T-helper 1 cell treated with Interleukin-12 subunit alpha and Interleukin-12 subunit beta and Interleukin-4 antibody, amounts not matched to agents 30 μg/mL and 1 μg/mL, for 36 hours (primary cell): ENCODE measurements around the gene SLC17A5.
"Not testable (repeated sequence)": the region's sequence is repeated elsewhere in the genome, so short reads cannot be mapped to it uniquely, and the experiment has no call there.

Experiments used
- H3K27ac Mint-ChIP-seq: one replicate; pipeline ENCODE4 v1.8.0; 2021; ENCODE audit warnings: mild to moderate bottlenecking, mixed read lengths
- H3K27me3 Mint-ChIP-seq: one replicate; pipeline ENCODE4 v1.8.0; 2021; ENCODE audit warnings: low read depth, mixed read lengths
- H3K36me3 Mint-ChIP-seq: one replicate; pipeline ENCODE4 v1.8.0; 2021; ENCODE audit warnings: low read depth, mixed read lengths
- H3K4me1 Mint-ChIP-seq: one replicate; pipeline ENCODE4 v1.8.0; 2021; ENCODE audit warnings: low read depth, mixed read lengths
- H3K4me3 Mint-ChIP-seq: one replicate; pipeline ENCODE4 v1.8.0; 2021; ENCODE audit warnings: mild to moderate bottlenecking, moderate library complexity, mixed read lengths
- H3K9me3 Mint-ChIP-seq: one replicate; pipeline ENCODE4 v1.8.0; 2021; ENCODE audit warnings: mixed read lengths

Gene SLC17A5

DNA sequence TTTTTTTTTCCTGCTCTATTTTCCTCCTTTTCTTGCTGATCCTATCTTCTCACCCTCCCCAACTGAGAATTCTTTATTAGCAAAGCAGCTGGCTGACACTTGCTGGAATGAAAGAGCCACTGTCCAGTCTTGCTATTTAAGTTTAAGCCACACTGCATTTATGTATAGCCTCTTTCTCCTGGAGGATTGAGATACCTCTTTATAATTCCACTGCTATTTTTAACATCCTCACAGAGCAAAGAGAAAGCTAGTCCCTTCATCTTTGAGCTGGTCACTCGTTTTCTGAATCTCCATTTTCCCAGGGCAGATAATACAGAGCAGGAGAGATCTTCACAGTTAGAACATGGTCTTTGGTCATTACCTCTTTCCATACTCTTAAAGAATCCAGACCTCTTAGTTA lies 97.0 kb downstream of the SLC17A5 start:
- no peak overlapping the region for H3K27ac Mint-ChIP-seq

DNA sequence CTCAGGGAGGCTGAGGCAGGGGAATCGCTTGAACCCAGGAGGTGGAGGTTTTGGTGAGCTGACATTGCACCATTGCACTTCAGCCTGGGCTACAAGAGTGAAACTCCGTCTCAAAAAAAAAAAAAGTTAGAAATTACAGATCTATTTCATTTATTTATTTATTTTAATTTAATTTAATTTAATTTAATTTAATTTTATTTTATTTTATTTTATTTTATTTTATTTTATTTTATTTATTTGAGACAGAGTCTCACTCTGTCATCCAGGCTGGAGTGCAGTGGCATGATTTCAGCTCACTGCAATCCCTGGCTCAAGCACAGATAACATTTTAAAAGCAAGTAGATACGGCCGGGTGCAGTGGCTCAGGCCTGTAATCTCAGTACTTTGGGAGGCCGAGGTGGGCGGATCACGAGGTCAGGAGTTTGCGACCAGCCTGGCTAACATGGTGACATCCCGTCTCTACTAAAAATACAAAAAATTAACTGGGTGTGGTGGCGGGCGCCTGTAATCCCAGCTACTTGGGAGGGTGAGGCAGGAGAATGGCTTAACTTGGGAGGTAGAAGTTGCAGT lies 98.3 kb downstream of the SLC17A5 start:
- not testable (repeated sequence) for H3K27ac Mint-ChIP-seq, H3K36me3 Mint-ChIP-seq, H3K9me3 Mint-ChIP-seq, H3K4me3 Mint-ChIP-seq, H3K4me1 Mint-ChIP-seq, H3K27me3 Mint-ChIP-seq

More for the DNA sequence above, 97.0 kb downstream of the SLC17A5 start:
- no peak overlapping the region for H3K4me3 Mint-ChIP-seq
- H3K27me3 Mint-ChIP-seq: no peaks in the 10 kb centered on the region
- H3K36me3 Mint-ChIP-seq: no peaks in the 10 kb centered on the region
- H3K9me3 Mint-ChIP-seq: no peaks in the 10 kb centered on the region
- peaks cover 3% of the 10 kb centered on the region for H3K4me1 Mint-ChIP-seq

- not testable (repeated sequence) for H3K36me3 Mint-ChIP-seq, H3K4me1 Mint-ChIP-seq, H3K27ac Mint-ChIP-seq, H3K4me3 Mint-ChIP-seq, H3K27me3 Mint-ChIP-seq, H3K9me3 Mint-ChIP-seq
Measured at GRCh38 chr6:73551115-73551514, 102.7 kb downstream of the SLC17A5 start.

DNA sequence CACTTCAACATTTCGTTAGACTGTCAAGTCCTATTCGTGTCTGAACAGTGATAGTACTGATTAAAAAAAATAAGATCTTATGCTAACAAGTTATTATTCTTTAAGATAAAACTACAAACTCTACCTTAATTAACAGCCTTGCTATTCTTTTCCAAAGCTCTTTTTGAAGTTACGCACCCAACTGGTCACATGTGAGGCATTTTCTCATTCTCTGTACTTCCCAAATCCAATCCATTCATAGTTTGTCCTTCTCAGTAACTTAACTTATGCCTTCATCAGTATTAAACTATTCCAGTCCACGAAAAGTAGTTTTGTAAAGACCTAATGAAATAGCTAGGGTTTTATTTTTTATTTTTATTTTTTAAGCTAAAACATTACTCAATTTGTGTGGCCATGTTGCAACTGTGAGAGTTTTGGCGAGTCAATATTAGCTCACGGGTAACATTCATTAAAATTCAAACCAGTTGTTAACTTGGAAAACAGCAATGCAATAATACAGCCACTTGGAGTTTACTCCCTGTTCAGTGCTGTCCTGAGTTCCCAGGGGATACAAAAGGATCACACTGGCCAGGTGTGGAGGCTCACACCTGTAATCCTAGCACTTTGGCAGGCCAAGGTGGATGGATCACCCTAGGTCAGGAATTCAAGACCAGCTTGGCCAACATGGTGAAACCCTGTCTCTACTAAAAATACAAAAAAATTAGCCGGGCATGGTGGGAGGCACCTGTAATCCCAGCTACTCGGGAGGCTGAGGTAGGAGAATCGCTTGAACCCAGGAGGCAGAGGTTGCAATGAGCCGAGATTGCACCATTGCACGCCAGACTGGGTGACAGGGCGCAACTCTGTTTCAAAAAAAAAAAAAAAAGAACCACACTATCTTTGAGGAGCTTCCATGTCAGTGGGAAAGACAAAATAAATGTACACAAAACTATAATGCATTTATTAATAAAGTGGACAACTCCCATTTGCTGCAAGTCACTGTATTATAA lies 105.0 kb downstream of the SLC17A5 start:
- Mint-ChIP-seq H3K27me3 (peaks cover 6% of the 10 kb centered on the region), H3K4me1 (no peaks in the 10 kb centered on the region), H3K27ac (no peak overlapping the region), H3K4me3 (no peak overlapping the region), H3K36me3 (no peaks in the 10 kb centered on the region), H3K9me3 (no peaks in the 10 kb centered on the region)

GRCh38 chr6:73547036-73547435 lies 106.8 kb downstream of the SLC17A5 start:
- Mint-ChIP-seq H3K9me3 (no peaks in the 10 kb centered on the region), H3K27ac (no peak overlapping the region), H3K4me3 (no peak overlapping the region), H3K4me1 (no peaks in the 10 kb centered on the region), H3K27me3 (peaks cover 6% of the 10 kb centered on the region), H3K36me3 (no peaks in the 10 kb centered on the region)
